ENCODE results near the gene OTUD5. TPM values are rescaled to one million over a fixed set of nuclear protein-coding genes. Genes with fewer than 3 reads are reported as not detected.

Gene OTUD5
- total RNA-seq, 1 experiment from 2014 or later = 41.4 TPM

- no peaks in the 10 kb centered on the region for H3K9me3 ChIP-seq (ENCODE audit: low read length)
- no peak overlapping the region for H3K9ac ChIP-seq (ENCODE audit: low read length)
- no peaks in the 10 kb centered on the region for H3K9me2 ChIP-seq (replicated peaks; ENCODE audit: low read length)
- no TSS peak for BruUV-seq (replicated peaks)
- no peak overlapping the region for H2AFZ ChIP-seq (ENCODE audit: low read length)
- no peak for TF ChIP-seq EZH2 (IDR thresholded peaks at IDR 0.05; ENCODE audit: low read length, unreplicated experiment)
- no peak for TF ChIP-seq EZH2phosphoT487 (IDR thresholded peaks at IDR 0.05; ENCODE audit: borderline replicate concordance, low read length)
- no peak for TF ChIP-seq CTCF (conservative IDR thresholded peaks at IDR 0.05; ENCODE audit: low read depth, low read length)
- H3K4me1 ChIP-seq (ENCODE audit: insufficient read depth, low read length) = no peaks in the 10 kb centered on the region
- ATAC-seq = no peak
- no peaks in the 10 kb centered on the region; the same call in 1 of the 2 replicates for H3K36me3 ChIP-seq (ENCODE audit: low read depth, low read length)
- no peaks in the 10 kb centered on the region for H3F3A ChIP-seq (ENCODE audit: low read length, unreplicated experiment)
- no peaks in the 10 kb centered on the region for H4K20me1 ChIP-seq (ENCODE audit: low read length)
- no peak overlapping the region for H3K27ac ChIP-seq (ENCODE audit: low read length)
- H3K4me3 ChIP-seq (ENCODE audit: low read length) = no peak overlapping the region
- no peak overlapping the region for H3K4me2 ChIP-seq (ENCODE audit: low read length)
- ChIA-PET POLR2A (ENCODE audit: unreplicated experiment) (no interaction called here), CTCF (no interaction called here)
- no peaks in the 10 kb centered on the region for H3K27me3 ChIP-seq (ENCODE audit: low read length)
- no peak for DNase-seq
- intact Hi-C loops (cut with micrococcal nuclease) = no loop called here
- H3K79me2 ChIP-seq (ENCODE audit: low read length) = peaks cover 7% of the 10 kb centered on the region
These were observed 16.9 kb downstream of the OTUD5 start for GRCh38 chrX:48940404-48940955.

- Histone ChIP-seq H3K79me2 (ENCODE audit: low read length) (peaks cover 5% of the 10 kb centered on the region), H4K20me1 (ENCODE audit: low read length) (no peaks in the 10 kb centered on the region), H2AFZ (ENCODE audit: low read length) (no peak overlapping the region), H3K36me3 (ENCODE audit: low read depth, low read length) (peaks cover 7% of the 10 kb centered on the region), H3K9me2 (replicated peaks; ENCODE audit: low read length) (no peaks in the 10 kb centered on the region), H3K27ac (ENCODE audit: low read length) (no peak overlapping the region), H3F3A (ENCODE audit: low read length, unreplicated experiment) (no peaks in the 10 kb centered on the region), H3K4me2 (ENCODE audit: low read length) (no peak overlapping the region), H3K9me3 (ENCODE audit: low read length) (no peaks in the 10 kb centered on the region), H3K4me1 (ENCODE audit: insufficient read depth, low read length) (no peaks in the 10 kb centered on the region), H3K9ac (ENCODE audit: low read length) (no peak overlapping the region), H3K27me3 (ENCODE audit: low read length) (no peaks in the 10 kb centered on the region), H3K4me3 (ENCODE audit: low read length) (no peak overlapping the region)
- no peak for DNase-seq
- TF ChIP-seq CTCF (conservative IDR thresholded peaks at IDR 0.05; ENCODE audit: low read depth, low read length) = no peak
- intact Hi-C loops (cut with micrococcal nuclease) = no loop called here
- ChIA-PET POLR2A (ENCODE audit: unreplicated experiment) (no interaction called here), CTCF (no interaction called here)
- no TSS peak for BruUV-seq (replicated peaks)
- ATAC-seq = no peak
These were observed 17.7 kb downstream of the OTUD5 start for GRCh38 chrX:48939524-48940228.

- H3F3A ChIP-seq (ENCODE audit: low read length, unreplicated experiment) = no peaks in the 10 kb centered on the region
- no peak overlapping the region for H3K27ac ChIP-seq (ENCODE audit: low read length)
- intact Hi-C loops (cut with micrococcal nuclease) = no loop called here
- H3K4me3 ChIP-seq (ENCODE audit: low read length) = no peak overlapping the region
- no peaks in the 10 kb centered on the region for H3K9me2 ChIP-seq (replicated peaks; ENCODE audit: low read length)
- DNase-seq = no peak
- H3K79me2 ChIP-seq (ENCODE audit: low read length) = no peaks in the 10 kb centered on the region; the same call in 1 of the 2 replicates
- no peaks in the 10 kb centered on the region for H4K20me1 ChIP-seq (ENCODE audit: low read length)
- BruUV-seq (replicated peaks) = no TSS peak
- ChIA-PET CTCF (no interaction called here), POLR2A (ENCODE audit: unreplicated experiment) (no interaction called here)
- H3K9me3 ChIP-seq (ENCODE audit: low read length) = no peaks in the 10 kb centered on the region
- no peak overlapping the region for H3K9ac ChIP-seq (ENCODE audit: low read length)
- H3K4me1 ChIP-seq (ENCODE audit: insufficient read depth, low read length) = no peaks in the 10 kb centered on the region
- TF ChIP-seq CTCF (conservative IDR thresholded peaks at IDR 0.05; ENCODE audit: low read depth, low read length) (no peak), EZH2phosphoT487 (IDR thresholded peaks at IDR 0.05; ENCODE audit: borderline replicate concordance, low read length) (no peak)
- ATAC-seq = no peak
- no peaks in the 10 kb centered on the region for H3K27me3 ChIP-seq (ENCODE audit: low read length)
- H2AFZ ChIP-seq (ENCODE audit: low read length) = no peak overlapping the region
- H3K36me3 ChIP-seq (ENCODE audit: low read depth, low read length) = peaks cover 15% of the 10 kb centered on the region
- no peak overlapping the region for H3K4me2 ChIP-seq (ENCODE audit: low read length)
These were observed 18.5 kb downstream of the OTUD5 start for GRCh38 chrX:48938721-48939425.

All from PC-3 (cell line).